Subcutaneous adipose tissue (tissue), 4 donors: Measurements from ENCODE around the gene ARID5B. TPM values are rescaled to one million over a fixed set of nuclear protein-coding genes. Genes with fewer than 3 reads are reported as not detected.

Experiments used
- total RNA-seq, 4 donors: library from RNA; depleted of rRNA; stranded (reverse); fragments of >200 nt; gene quantifications; one replicate each; pipeline ENCODE4 v1.1.0, GENCODE V29; 2016
- TF ChIP-seq, protein P1 (sequence below): fragments of 450-650 bp; IDR thresholded peaks from one replicate; pipeline ENCODE4 v1.5.1; 2016; ENCODE audit warnings: low read depth, mild to moderate bottlenecking, control low read depth, antibody characterized with exemption, moderate library complexity

Gene ARID5B
- total RNA-seq, 4 donors from 2014 or later = 61.4 to 193 (median 86.2) TPM

DNA sequence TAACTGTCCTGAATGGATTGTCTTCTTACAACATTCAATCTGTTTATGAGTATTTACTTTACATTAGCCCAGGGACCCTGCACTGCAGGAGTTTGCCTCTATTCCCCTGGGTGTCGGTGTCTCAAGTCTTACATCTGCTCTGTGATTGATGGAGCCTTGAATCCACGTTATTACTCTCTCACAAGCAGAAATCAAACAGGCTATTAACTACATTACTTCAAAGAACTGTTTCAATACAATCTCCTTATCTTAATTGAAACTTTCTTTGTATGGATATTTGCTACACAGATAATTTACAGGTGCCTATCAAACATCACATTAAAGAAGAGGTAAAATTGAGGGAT is 3.1 kb upstream of the ARID5B start:
- TF ChIP-seq, protein P1, sequence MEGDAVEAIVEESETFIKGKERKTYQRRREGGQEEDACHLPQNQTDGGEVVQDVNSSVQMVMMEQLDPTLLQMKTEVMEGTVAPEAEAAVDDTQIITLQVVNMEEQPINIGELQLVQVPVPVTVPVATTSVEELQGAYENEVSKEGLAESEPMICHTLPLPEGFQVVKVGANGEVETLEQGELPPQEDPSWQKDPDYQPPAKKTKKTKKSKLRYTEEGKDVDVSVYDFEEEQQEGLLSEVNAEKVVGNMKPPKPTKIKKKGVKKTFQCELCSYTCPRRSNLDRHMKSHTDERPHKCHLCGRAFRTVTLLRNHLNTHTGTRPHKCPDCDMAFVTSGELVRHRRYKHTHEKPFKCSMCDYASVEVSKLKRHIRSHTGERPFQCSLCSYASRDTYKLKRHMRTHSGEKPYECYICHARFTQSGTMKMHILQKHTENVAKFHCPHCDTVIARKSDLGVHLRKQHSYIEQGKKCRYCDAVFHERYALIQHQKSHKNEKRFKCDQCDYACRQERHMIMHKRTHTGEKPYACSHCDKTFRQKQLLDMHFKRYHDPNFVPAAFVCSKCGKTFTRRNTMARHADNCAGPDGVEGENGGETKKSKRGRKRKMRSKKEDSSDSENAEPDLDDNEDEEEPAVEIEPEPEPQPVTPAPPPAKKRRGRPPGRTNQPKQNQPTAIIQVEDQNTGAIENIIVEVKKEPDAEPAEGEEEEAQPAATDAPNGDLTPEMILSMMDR = no peak

DNA sequence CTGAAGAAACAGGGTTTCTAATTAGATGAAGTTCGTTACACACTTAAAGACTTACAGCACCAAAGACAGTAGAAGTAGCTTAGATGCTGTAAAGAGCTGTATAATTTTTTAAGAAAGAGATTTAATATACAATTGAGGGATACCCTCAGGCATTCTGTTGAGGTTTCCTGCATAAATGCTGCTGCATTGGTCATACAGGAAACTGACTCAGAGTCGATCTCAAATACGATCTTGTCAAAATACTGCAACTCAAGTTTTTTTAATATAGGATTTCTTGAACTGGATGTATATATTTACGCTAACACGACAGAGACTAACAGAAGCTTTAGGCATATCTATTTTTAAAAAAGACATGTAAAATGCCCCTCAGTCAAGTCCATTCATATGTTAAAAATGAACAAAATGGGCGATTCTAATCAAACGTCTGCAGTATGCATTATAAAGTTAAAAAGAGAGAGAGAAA is 2.4 kb upstream of the ARID5B start:
- TF ChIP-seq, protein P1 = no peak

DNA sequence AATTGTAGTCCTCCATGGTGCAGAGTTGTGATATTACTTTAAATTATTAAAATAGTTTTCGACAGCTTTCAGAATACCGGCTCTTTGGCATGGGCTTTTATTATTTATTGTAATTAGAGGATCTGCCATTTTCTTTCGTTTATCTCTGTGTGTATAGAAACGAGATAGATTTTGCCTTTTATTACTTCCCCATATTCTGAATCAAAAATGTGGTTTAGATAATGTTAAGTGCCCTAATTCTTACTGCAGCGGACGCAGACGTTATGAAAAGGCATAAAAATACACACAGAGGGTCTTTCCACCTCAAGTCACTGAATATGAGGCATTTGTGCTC is 1.9 kb upstream of the ARID5B start:
- TF ChIP-seq, protein P1 = no peak

DNA sequence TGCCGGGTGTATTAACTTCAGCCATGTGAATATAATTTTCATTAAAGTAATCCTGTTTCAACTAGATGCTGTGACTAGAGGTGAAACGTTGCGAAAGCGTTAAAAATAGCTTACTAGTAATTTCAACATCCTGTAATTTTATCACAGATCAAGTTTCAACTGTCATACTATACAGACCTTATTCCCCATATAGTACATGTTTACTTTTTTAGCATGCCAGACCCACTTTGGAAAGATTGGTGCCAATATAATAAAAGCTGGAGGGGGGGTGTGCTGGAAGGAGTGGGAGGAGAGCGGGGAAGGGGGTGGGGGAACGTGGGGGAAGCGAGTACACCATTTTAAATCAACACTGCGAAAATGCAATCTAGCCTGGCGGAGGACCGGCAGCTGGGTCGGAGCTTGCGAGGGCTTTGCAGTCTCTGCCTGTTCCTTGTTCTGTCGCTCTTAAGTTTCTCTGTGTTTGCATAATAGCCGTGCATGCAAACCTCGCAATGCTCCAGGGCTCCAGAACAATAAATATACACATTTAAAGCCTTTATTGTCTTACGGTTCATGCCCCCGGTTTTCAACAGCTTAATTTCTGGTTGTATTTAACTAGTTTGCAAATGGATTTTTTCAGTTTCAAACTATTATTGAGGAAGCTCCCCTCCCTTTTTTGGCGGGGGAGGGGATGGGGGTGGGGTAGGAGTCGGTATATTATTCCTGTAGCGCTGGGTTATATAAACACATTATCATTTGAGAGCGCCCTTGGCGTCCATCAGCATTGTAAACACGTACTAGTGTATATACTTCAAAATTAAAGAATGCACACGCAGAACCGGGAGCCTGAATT is 1.3 kb upstream of the ARID5B start:
- TF ChIP-seq, protein P1 = no peak

DNA sequence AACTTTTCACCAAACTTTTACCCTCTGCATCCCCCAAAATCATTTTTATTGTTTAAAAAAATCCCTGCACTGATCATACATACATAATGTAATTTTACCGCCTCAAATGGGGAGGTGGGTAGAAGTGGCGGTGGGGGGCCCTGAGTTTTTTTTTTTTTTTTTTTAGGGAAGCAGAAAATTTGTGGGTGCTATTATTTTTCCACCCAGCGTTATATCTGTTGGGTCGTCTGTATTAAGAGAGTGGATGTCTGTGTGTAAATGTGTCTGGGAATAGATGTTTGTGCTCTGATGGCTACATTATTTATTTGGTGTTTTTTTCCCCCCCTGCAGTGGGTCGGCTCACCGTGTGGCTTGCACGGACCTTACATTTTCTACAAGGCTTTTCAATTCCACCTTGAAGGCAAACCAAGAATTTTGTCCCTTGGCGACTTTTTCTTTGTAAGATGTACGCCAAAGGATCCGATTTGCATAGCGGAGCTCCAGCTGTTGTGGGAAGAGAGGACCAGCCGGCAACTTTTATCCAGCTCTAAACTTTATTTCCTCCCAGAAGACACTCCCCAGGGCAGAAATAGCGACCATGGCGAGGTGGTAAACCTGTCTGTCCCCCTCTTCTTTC is 438 bp downstream of the ARID5B start:
- TF ChIP-seq, protein P1 = no peak

DNA sequence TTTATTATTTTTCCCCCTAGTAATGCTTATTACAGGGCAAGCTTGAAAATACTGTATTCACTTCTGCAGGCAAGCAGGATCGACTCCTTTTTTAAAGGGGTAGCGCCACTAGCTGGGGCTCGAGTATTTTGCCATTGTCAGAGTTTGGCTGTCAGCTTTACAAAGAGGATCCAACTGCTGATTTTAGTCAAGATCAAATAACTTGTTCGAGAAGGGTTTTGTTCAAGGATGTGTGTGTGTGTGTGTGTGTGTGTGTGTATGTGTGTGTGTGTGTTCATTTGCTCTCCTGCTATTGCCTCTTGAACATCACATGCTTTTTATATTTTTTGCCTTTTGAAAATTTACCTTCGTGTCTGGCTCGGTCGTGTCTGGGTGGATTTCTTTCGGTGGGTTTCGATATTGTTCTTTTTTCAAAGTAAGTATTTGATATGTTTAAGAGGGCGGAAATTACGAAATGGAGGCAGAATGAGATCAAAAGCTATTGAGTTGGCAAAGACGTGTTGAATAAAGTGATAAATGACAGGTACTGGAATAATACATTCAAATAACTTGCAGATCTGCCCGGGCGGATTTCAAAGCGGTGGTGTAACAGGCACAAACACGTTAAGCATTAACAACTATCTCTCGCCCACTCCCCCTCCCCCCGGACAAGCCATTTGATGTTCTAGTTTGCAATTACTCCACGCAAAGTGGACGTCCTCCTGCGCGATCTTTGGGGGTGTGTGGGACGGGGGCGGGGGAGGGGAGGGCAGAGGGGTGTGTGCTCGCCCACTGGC is 1.1 kb downstream of the ARID5B start:
- TF ChIP-seq, protein P1 = no peak
